Ascending aorta (tissue), 2 donors: ENCODE results near the gene C1orf52. TPM values are rescaled to one million over a fixed set of nuclear protein-coding genes. Genes with fewer than 3 reads are reported as not detected.
"Not testable (repeated sequence)": the region's sequence is repeated elsewhere in the genome, so short reads cannot be mapped to it uniquely, and the experiment has no call there.

ENCODE experiments used
- DNase-seq, 2 donors: peaks; one replicate each; pipeline ENCODE4 v3.0.0-alpha.2; 2019; ENCODE audit warnings: low spot score in 2 of 2
- H3K27ac ChIP-seq, 2 donors: fragments of 200-600 bp; sonication (generic); one replicate each; pipeline ENCODE4 v1.5.1; 2016 to 2017; ENCODE audit warnings: mild to moderate bottlenecking in 1 of 2
- H3K27me3 ChIP-seq: fragments of 200-600 bp; sonication (generic); one replicate; pipeline ENCODE4 v1.5.1; 2017
- H3K36me3 ChIP-seq, 2 donors: fragments of 200-600 bp; sonication (generic); one replicate each; pipeline ENCODE4 v1.5.1; 2016
- H3K4me1 ChIP-seq, 2 donors: fragments of 200-600 bp; sonication (generic); one replicate each; pipeline ENCODE4 v1.5.1; 2016 to 2017; ENCODE audit warnings: mild to moderate bottlenecking in 1 of 2
- H3K4me3 ChIP-seq, 2 donors: fragments of 200-600 bp; sonication (generic); one replicate each; pipeline ENCODE4 v1.5.1; 2016 to 2017; ENCODE audit warnings: mild to moderate bottlenecking in 1 of 2
- H3K9me3 ChIP-seq, 2 donors: fragments of 200-600 bp; sonication (generic); one replicate each; pipeline ENCODE4 v1.5.1; 2016
- intact Hi-C: fragments of 100-400 bp; cut with DNase I; formaldehyde crosslinking; loops from one replicate; pipeline ENCODE4 v1.15.1; 2023
- total RNA-seq: library from RNA; depleted of rRNA; stranded (reverse); fragments of >200 nt; gene quantifications from one replicate; pipeline ENCODE4 v1.1.0, GENCODE V29; 2016
- TF ChIP-seq, protein P1 (sequence below), 3 experiments: fragments of 200-600 bp in 2 of 3; fragments of 450-650 bp in 1 of 3; sonication (generic) in 2 of 3; IDR thresholded peaks; one replicate each; pipeline ENCODE4 v1.5.1; 2016 to 2019; ENCODE audit warnings: antibody characterized with exemption in 3 of 3, mild to moderate bottlenecking in 1 of 3, moderate library complexity in 1 of 3

C1orf52 gene
- total RNA-seq, 1 donor from 2014 or later: 2.3 TPM

DNA sequence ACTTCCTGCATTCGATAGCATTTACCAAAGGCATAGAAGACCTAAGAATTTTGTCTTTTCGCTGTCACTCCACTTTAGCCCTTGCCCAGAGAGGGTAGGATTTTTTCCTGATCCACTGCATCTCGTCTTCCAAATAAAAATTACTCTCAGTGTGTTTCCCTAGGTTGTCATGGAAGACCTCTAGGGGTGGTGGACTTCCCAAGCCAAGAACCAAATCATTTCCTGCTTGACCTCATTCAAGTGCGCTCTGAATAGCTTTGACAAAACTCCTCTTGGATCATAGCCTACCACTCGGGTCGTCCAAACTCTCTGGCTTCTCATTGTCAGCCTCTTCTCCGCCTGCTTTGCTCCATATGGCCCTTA is 431 bp upstream of the C1orf52 start:
- H3K27me3 ChIP-seq: no peaks in the 10 kb centered on the region
- DNase-seq: no peak
- intact Hi-C loops: loop anchor here (1.0 to 2.0 kb wide), 4 partner anchors 16 to 315 kb away; partner anchors contain the start of genes BCL10 and SYDE2
- peak overlapping the region; percentile 86 to 89 for H3K27ac ChIP-seq
- H3K36me3 ChIP-seq: peaks cover 0 to 30% of the 10 kb centered on the region in 2 donors
- peak overlapping the region; percentile 70 to 99 for H3K4me3 ChIP-seq
- peaks cover 7 to 26% of the 10 kb centered on the region in 2 donors for H3K4me1 ChIP-seq
- TF ChIP-seq, protein P1, sequence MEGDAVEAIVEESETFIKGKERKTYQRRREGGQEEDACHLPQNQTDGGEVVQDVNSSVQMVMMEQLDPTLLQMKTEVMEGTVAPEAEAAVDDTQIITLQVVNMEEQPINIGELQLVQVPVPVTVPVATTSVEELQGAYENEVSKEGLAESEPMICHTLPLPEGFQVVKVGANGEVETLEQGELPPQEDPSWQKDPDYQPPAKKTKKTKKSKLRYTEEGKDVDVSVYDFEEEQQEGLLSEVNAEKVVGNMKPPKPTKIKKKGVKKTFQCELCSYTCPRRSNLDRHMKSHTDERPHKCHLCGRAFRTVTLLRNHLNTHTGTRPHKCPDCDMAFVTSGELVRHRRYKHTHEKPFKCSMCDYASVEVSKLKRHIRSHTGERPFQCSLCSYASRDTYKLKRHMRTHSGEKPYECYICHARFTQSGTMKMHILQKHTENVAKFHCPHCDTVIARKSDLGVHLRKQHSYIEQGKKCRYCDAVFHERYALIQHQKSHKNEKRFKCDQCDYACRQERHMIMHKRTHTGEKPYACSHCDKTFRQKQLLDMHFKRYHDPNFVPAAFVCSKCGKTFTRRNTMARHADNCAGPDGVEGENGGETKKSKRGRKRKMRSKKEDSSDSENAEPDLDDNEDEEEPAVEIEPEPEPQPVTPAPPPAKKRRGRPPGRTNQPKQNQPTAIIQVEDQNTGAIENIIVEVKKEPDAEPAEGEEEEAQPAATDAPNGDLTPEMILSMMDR (IDR thresholded peaks at IDR 0.05): no peak
- H3K9me3 ChIP-seq: no peaks in the 10 kb centered on the region

- intact Hi-C loops: loop anchor here (1.0 to 2.0 kb wide), 4 partner anchors 18 to 314 kb away; partner anchors contain the start of genes BCL10 and SYDE2
- Histone ChIP-seq H3K4me3 (peak overlapping the region; percentile 70 to 99), H3K9me3 (no peaks in the 10 kb centered on the region), H3K36me3 (peaks cover 0 to 27% of the 10 kb centered on the region in 2 donors), H3K4me1 (peaks cover 7 to 30% of the 10 kb centered on the region in 2 donors), H3K27me3 (no peaks in the 10 kb centered on the region), H3K27ac (peak overlapping the region; percentile 86 to 89)
- no peak for DNase-seq
- TF ChIP-seq, protein P1 (IDR thresholded peaks at IDR 0.05): no peak
These were observed 835 bp downstream of the C1orf52 start for GRCh38 chr1:85258536-85259117.

DNA sequence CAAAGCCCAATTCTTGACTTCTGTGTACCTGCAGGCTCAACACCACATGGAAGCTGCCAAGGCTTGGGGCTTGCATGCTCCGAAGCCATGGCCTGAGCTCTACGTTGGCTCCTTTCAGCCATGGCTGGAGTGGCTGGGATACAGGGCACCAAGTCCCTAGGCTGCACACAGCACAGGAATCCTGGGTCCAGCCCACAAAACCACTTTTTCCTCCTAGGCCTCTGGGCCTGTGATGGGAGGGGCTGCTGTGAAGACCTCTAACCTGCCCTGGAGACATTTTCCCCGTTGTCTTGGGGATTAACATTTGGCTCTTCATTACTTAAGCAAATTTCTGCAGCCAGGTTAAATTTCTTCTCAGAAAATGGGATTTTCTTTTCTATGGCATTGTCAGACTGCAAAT is 10.4 kb downstream of the C1orf52 start:
- H3K4me3 ChIP-seq, H3K27me3 ChIP-seq, H3K4me1 ChIP-seq, intact Hi-C loops, DNase-seq, H3K27ac ChIP-seq, H3K9me3 ChIP-seq: not testable (repeated sequence)
- H3K36me3 ChIP-seq: peaks cover 15 to 19% of the 10 kb centered on the region in 2 donors

DNA sequence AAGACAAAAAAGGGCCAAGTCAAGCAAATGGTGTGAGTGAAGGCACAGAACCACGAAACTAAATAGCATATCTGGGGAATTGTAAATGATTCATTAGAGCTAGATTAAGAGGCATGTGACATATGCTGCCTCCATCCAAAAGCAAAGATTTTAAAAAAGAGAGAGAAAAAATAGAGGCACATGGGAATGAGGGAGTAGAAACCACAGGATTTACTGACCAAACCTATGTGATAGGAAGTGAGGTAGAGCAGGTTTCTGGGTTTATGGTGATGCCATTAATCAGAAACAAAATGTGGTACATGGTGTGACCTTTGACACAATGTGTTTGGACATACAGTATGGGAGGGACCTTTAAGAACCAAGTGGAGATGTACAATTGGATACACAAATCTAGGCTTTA is 13.6 kb downstream of the C1orf52 start:
- H3K4me3 ChIP-seq: no peak overlapping the region
- intact Hi-C loops: no loop called here
- H3K4me1 ChIP-seq: peaks cover 0 to 7% of the 10 kb centered on the region in 2 donors
- H3K27ac ChIP-seq: no peak overlapping the region
- TF ChIP-seq, protein P1 (IDR thresholded peaks at IDR 0.05): no peak
- H3K36me3 ChIP-seq: peaks cover 0 to 7% of the 10 kb centered on the region in 2 donors
- no peak for DNase-seq
- H3K27me3 ChIP-seq: no peaks in the 10 kb centered on the region
- no peaks in the 10 kb centered on the region for H3K9me3 ChIP-seq

- H3K9me3 ChIP-seq: no peaks in the 10 kb centered on the region
- H3K4me3 ChIP-seq: no peak overlapping the region
- no peaks in the 10 kb centered on the region for H3K27me3 ChIP-seq
- H3K36me3 ChIP-seq: peaks cover 0 to 3% of the 10 kb centered on the region in 2 donors
- TF ChIP-seq, protein P1 (IDR thresholded peaks at IDR 0.05): no peak
- intact Hi-C loops: no loop called here
- DNase-seq: no peak
- H3K27ac ChIP-seq: no peak overlapping the region
- H3K4me1 ChIP-seq: peaks cover 0 to 7% of the 10 kb centered on the region in 2 donors
These were observed 14.0 kb downstream of the C1orf52 start for GRCh38 chr1:85245456-85245855.

DNA sequence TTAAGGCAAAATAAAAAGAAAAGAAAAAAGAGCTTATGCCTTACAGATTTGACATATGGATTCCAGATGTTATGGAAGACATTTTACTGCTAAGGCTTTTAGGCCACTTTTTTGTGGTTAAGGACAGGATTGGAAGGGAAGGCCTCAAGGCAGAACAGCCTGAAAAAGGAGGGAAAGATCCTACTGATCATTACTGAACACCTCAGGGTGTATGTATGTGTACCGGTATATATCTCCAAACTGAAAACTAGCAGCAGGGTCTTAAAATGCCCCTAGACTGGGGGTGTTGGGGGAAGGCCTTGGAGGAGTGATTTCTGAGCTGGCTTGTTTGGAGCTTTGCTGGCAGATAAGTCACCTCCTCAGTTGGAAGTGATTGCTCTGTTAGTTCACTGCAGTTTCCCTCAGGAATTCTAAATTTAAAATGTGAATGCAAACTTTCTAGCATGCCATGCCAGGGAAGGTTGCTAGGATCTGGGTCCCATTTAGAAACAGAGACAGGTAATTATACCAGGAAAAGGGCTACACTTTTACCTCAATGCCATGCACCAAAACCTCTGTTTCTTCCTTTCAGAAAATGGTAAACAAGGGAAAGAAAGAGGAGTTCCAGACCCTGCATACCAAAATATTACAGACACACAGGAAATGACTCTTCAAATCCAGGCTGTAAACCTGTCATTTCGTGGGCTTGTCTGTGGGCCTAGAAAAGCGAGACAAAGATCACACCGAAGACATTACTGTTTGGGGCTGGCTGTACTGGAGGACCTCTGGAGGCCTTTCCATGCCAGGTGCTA is 15.0 kb downstream of the C1orf52 start:
- Histone ChIP-seq H3K27ac (no peak overlapping the region), H3K27me3 (no peaks in the 10 kb centered on the region), H3K9me3 (no peaks in the 10 kb centered on the region), H3K4me1 (peaks cover 4 to 9% of the 10 kb centered on the region in 2 donors), H3K36me3 (no peaks in the 10 kb centered on the region), H3K4me3 (no peak overlapping the region)
- DNase-seq: no peak
- TF ChIP-seq, protein P1 (IDR thresholded peaks at IDR 0.05): no peak
- intact Hi-C loops: no loop called here
